ENCODE data around the gene DLX2.

The DLX2 gene

GRCh38 chr2:172092716-172093415 is 9.8 kb downstream of the DLX2 start:
- no peak for DNase-seq

GRCh38 chr2:172091761-172092566 is 10.7 kb downstream of the DLX2 start:
- DNase-seq = no peak

- no peak for DNase-seq
Measured at GRCh38 chr2:172091000-172091641, 11.6 kb downstream of the DLX2 start.

- no peak for DNase-seq
Measured at GRCh38 chr2:172090044-172090961, 12.4 kb downstream of the DLX2 start.

DNA sequence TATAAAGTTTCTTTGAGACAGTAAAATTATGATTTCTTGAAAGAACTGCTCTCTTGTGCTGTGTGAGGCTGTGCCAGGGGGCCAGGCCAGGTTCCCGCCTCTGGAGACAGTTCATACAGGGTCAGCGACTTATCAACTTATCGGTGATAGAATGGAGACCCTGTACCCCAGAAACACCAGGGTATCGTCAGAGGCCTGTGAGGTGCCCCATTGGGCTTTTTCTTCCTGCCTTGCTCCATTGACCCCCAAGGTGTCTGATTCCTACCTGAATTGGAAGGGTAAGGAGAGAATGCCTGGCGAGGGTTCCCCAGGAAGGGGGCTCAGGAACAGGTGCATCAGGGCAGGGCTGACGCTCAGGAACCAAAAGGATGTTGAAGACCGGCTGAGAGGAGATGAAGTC is 13.1 kb downstream of the DLX2 start:
- DNase-seq = no peak

DNA sequence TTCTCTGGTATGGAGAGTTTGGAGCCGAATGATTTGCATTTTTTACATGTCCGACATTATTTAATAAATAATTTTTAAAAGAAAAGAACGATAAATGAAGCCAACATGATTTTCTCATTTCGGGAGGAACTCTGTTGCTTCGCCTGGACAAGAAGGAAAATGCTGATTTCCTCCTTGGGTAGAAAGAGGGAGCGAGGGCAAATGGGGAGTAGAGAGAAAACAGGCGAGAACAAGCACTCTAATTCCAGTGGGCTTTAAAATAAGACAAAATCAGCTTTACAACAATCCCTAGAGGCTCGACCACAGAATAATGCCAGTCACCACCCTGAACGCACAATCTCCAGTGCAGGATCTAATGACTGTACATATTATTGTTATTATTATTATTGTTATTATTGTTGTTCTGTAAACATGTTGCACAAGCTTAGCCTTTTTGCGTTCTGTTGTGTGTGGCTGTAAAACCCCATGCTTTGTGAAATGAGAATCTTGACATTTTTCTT is 13.6 kb downstream of the DLX2 start:
- no peak for DNase-seq

- DNase-seq = no peak
Measured at GRCh38 chr2:172088245-172089004, 14.3 kb downstream of the DLX2 start.

DNA sequence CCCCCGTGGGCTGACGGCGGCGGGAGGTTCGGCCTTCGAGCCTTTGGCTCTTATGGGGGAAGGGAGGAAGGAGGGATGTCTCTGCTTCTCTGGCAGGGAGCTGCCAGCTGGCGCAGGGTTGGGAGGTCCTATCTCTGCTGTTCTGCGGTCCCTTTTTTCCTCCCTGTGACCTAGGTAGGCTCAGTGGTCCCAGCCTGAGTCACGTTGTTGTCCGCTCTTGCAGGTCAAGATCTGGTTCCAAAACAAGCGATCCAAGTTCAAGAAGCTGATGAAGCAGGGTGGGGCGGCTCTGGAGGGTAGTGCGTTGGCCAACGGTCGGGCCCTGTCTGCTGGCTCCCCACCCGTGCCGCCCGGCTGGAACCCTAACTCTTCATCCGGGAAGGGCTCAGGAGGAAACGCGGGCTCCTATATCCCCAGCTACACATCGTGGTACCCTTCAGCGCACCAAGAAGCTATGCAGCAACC is 14.9 kb downstream of the DLX2 start:
- no peak for DNase-seq

DNA sequence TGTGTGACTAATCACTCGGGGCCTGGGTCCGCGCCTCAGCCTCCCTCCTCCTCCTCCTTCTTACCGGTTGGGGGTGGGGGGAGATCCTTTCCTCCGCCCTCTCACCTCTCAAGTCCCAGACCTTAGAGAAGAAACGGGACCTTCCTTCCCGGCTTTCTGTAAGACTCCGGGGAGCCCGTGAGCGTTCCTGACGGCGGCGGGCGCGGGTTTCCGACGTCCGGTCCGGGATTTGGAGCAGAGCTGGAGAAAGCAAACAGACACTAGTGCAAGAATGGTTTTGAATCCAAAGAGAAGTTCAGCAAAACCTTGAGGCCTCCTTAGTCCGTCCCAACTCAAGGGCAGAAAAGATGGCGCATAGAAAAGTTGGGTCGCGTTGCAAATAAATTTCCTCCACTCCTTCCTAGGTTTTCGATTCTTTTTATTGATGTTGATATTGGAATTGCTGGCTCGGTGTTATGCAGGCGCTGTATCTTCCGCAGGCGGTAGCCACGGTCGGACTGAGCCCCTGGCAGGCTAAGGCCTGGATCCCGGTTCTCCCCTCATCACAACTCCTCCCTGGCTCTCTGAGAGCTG is 15.4 kb downstream of the DLX2 start:
- no peak for DNase-seq

GRCh38 chr2:172086241-172087206 is 16.2 kb downstream of the DLX2 start:
- DNase-seq = no peak

DNA sequence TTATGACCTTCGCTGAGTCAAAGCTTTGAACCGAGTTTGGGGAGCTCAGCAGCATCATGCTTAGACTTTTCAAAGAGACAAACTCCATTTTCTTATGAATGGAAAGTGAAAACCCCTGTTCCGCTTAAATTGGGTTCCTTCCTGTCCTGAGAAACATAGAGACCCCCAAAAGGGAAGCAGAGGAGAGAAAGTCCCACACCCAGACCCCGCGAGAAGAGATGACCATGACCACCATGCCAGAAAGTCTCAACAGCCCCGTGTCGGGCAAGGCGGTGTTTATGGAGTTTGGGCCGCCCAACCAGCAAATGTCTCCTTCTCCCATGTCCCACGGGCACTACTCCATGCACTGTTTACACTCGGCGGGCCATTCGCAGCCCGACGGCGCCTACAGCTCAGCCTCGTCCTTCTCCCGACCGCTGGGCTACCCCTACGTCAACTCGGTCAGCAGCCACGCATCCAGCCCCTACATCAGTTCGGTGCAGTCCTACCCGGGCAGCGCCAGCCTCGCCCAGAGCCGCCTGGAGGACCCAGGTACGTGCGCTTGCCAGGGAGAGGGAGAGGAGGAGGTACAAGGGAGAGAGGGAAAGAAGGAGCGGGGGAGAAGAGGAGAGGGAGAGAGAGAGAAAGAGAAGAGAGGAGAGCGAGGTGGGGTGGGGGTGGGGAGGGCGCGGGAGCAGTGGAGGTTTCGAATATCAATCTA is 17.1 kb downstream of the DLX2 start, which contains the start of gene DLX1:
Gene DLX1, plus strand, starts transcription at position 48 of the 700 bp plus-strand sequence. Its CDS starts 171 bp downstream, at position 219.
- DNase-seq = peak; percentile 41

DNA sequence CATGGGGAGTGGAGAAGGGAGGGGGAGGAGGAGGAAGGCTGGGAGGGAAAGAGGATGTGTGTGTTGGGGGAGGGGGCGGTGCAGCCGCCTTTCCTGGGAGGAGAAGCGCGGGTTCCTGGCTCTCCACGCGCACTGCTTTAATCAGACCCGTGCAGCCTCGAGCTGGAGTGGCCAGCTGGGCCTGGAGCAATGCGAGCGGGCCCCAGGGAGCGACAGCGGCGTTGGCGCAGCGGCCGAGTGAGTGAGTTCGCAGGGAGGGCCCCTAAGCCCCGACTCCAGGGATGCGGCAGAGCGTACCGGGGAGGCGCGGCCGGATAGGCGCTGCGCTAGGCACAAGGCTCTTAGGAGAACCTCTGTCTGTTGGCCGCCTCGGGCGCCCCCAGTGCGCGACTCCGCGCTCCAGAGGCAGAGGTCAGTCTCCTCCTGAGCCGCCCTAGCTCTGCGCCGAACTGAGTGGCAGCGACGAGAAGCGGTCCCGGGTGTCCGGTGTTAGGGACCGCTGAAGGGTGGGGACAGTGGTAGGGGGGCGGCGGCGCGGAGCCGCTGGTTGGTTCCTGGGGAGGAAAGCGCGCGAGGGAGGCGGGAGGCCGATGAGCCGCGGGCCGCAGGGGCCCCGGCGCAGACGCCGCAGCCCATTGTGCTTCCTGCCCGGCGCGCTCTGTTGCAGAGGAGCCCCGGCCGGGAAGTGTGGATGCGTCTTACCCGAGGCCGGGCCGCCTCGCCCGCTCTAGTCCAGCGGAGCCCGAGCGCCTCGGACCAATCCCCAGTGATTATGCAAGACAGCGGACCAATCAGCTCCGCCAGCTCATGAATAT is 17.8 kb downstream of the DLX2 start:
- peak; percentile 56 for DNase-seq

GRCh38 chr2:172084395-172084644 is 18.4 kb downstream of the DLX2 start:
- no peak for DNase-seq

- DNase-seq = no peak
Measured at GRCh38 chr2:172083628-172084394, 18.9 kb downstream of the DLX2 start.

DNA sequence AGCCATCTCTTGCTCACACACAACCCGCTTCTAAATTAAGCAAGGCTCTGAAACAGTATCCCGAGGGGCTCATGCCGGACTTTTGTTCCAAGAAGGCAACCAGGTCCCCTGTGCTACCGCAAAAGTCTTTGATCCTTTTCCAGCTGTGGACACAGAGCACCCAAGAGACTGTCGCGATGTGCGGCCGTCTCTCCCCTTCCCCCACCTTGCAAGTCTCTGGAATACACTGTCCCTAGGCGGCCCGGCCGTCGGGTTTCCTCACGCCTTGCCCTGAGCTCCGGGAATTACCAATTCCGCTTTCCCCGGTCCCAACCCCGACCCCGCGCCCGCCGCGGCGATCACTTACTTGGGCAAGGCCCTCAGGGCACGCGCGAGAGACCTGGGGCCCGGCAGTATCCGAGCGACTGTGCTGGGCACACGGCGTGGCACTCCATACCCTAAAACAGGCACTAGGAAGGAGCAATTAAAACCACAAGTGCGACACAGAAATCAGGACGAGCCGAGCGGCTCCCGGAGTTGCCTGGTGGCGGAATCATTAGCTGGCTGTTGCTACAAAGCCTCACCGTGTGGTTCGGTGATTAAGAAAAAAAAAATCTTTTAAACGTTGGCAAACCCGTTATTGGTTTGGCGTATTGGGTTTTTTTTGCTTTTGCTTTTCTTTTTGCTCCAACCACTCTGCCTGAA is 19.6 kb downstream of the DLX2 start:
- DNase-seq = no peak

GRCh38 chr2:172082105-172082943 is 20.4 kb downstream of the DLX2 start:
- DNase-seq = no peak
